Measurements from ENCODE around the gene HNRNPH2.

HNRNPH2 gene

DNA sequence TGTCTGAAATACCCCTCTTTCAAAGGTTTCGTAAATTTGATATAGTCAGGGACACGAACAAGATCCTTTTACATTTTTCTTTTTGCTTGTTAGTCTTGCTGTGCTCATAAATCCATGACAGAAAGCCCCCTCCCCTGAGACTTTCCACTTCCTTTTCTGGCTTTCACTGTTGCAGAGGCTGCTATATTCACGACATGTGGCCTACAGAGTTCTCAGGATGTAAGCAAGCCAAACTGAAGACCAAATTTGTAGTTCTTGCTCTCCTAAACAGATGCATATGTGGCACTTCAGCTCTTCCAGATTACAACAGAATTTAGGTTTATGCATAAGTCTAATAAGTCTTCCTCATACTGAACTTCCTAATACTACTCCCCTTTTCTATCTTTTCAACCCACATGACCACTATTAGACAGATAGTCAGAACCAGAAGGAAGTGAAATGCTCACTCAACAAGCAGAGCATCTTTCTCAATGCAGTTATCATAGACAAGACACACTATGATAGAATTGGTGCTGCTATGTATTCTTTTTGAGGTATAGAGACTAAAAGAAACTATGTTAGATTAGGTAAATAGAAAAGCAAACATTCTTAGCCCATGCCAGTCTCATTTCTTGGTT lies 37.0 kb upstream of the HNRNPH2 start:
- WGBS (ENCODE audit: extremely low coverage, insufficient coverage, insufficient read length): no CpG with 5 or more reads among the region's 3 CpGs
- Histone ChIP-seq H3K14ac (ENCODE audit: low read length) (no peak overlapping the region), H2BK12ac (ENCODE audit: low read length) (no peak overlapping the region), H2BK120ac (ENCODE audit: insufficient read depth, low read length, poor library complexity) (no peak overlapping the region), H3K4ac (ENCODE audit: low read depth, low read length) (no peak overlapping the region), H3K4me1 (ENCODE audit: control insufficient read depth in 1 of 2, insufficient read depth in 2 of 2, low read length in 2 of 2) (no peaks in the 10 kb centered on the region), H2AK5ac (ENCODE audit: low read length) (no peak overlapping the region), H3K9ac (ENCODE audit: low read length) (no peak overlapping the region), H3K4me3 (ENCODE audit: low read depth, low read length) (no peak overlapping the region), H3K79me2 (ENCODE audit: control insufficient read depth, insufficient read depth, low read length, poor library complexity) (no peaks in the 10 kb centered on the region), H4K12ac (ENCODE audit: low read depth, low read length) (no peak overlapping the region), H3K27ac (ENCODE audit: low read depth, low read length) (no peak overlapping the region), H3K18ac (ENCODE audit: low read length) (no peak overlapping the region), H3K9me3 (ENCODE audit: insufficient read depth, low read depth, low read length) (no peaks in the 10 kb centered on the region), H3K4me2 (ENCODE audit: low read length) (no peak overlapping the region), H2AFZ (ENCODE audit: insufficient read depth, low read length, poor library complexity) (no peak overlapping the region), H3K27me3 (ENCODE audit: insufficient read depth, low read length) (no peaks in the 10 kb centered on the region), H4K91ac (ENCODE audit: low read depth, low read length) (no peak overlapping the region), H4K8ac (ENCODE audit: low read depth, low read length) (no peak overlapping the region), H3K23ac (ENCODE audit: low read length) (no peak overlapping the region), H2BK5ac (ENCODE audit: low read depth, low read length, poor library complexity) (no peak overlapping the region), H3K36me3 (ENCODE audit: control insufficient read depth in 1 of 2, insufficient read depth in 2 of 2, low read length in 2 of 2) (no peaks in the 10 kb centered on the region), H3K79me1 (ENCODE audit: low read length) (no peaks in the 10 kb centered on the region)
- no peak for DNase-seq

DNA sequence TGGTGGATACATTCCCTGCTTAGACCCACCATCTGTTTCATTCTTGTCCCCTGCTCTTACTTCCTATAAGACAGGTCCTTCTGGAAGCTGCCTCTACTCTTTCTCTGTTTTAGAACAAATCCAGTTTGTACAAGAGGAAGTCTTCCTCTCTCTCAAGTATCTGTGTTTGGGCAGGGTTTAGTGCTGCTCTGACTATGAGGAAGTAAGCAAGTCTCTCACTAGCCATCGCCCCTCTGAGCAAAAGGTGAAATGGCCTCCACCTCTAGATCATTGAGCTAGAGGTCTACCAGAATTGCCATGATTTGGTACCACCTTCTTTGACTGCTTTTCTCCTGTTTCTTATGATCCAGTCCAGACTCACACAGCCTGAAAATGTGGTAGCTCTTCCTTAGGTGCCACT lies 30.5 kb upstream of the HNRNPH2 start:
- no CpG with 5 or more reads among the region's 1 CpG for WGBS (ENCODE audit: extremely low coverage, insufficient coverage, insufficient read length)

DNA sequence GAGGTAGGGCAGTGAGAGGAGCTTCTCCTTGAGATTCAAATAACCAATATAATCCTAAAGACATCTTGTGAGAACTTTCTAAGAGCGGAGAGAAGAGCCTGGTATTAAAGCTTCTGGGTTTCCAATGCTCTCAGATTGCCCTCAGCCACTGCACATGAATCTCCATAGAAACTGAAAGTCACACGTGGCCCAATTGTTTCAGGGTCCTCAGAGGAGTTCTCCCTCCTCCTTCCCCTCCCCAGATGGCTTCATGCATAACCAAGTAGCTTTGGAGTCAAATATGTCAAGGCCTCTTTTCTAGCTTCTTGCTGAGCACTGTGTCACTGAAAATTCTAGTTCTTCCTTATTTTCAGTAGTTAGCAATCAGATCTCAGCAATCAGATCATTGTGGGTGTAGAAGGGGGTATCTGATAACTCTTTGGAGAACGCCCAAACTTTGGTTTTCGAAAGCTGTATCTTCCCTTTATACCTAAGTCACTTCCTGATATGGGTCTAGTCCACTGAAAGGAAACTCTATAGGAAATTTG lies 24.3 kb upstream of the HNRNPH2 start:
- Histone ChIP-seq H4K8ac (ENCODE audit: low read depth, low read length) (no peak overlapping the region), H3K9ac (ENCODE audit: low read length) (no peak overlapping the region), H3K79me2 (ENCODE audit: control insufficient read depth, insufficient read depth, low read length, poor library complexity) (no peaks in the 10 kb centered on the region), H3K9me3 (ENCODE audit: insufficient read depth, low read depth, low read length) (no peaks in the 10 kb centered on the region), H3K4me3 (ENCODE audit: low read depth, low read length) (no peak overlapping the region), H3K23ac (ENCODE audit: low read length) (no peak overlapping the region), H3K18ac (ENCODE audit: low read length) (no peak overlapping the region), H3K79me1 (ENCODE audit: low read length) (no peaks in the 10 kb centered on the region), H3K14ac (ENCODE audit: low read length) (no peak overlapping the region), H2AK5ac (ENCODE audit: low read length) (no peak overlapping the region), H4K91ac (ENCODE audit: low read depth, low read length) (no peak overlapping the region), H3K36me3 (ENCODE audit: control insufficient read depth in 1 of 2, insufficient read depth in 2 of 2, low read length in 2 of 2) (no peaks in the 10 kb centered on the region), H3K27ac (ENCODE audit: low read depth, low read length) (no peak overlapping the region), H2BK5ac (ENCODE audit: low read depth, low read length, poor library complexity) (no peak overlapping the region), H3K27me3 (ENCODE audit: insufficient read depth, low read length) (no peaks in the 10 kb centered on the region), H2BK12ac (ENCODE audit: low read length) (no peak overlapping the region), H3K4me2 (ENCODE audit: low read length) (no peak overlapping the region), H2BK120ac (ENCODE audit: insufficient read depth, low read length, poor library complexity) (no peak overlapping the region), H3K4me1 (ENCODE audit: control insufficient read depth in 1 of 2, insufficient read depth in 2 of 2, low read length in 2 of 2) (peaks cover 0 to 6% of the 10 kb centered on the region in 2 experiments), H4K12ac (ENCODE audit: low read depth, low read length) (no peak overlapping the region), H2AFZ (ENCODE audit: insufficient read depth, low read length, poor library complexity) (no peak overlapping the region), H3K4ac (ENCODE audit: low read depth, low read length) (no peak overlapping the region)
- no CpG with 5 or more reads among the region's 4 CpGs for WGBS (ENCODE audit: extremely low coverage, insufficient coverage, insufficient read length)
- no peak for DNase-seq

More for the DNA sequence above, 30.5 kb upstream of the HNRNPH2 start:
- no peaks in the 10 kb centered on the region for H3K79me2 ChIP-seq (ENCODE audit: control insufficient read depth, insufficient read depth, low read length, poor library complexity)
- H4K12ac ChIP-seq (ENCODE audit: low read depth, low read length): no peak overlapping the region
- H2BK120ac ChIP-seq (ENCODE audit: insufficient read depth, low read length, poor library complexity): no peak overlapping the region
- no peak overlapping the region for H3K4me3 ChIP-seq (ENCODE audit: low read depth, low read length)
- no peak overlapping the region for H3K9ac ChIP-seq (ENCODE audit: low read length)
- no peak overlapping the region for H3K14ac ChIP-seq (ENCODE audit: low read length)
- no peak overlapping the region for H3K4me2 ChIP-seq (ENCODE audit: low read length)
- H3K27me3 ChIP-seq (ENCODE audit: insufficient read depth, low read length): no peaks in the 10 kb centered on the region
- no peak overlapping the region for H3K4ac ChIP-seq (ENCODE audit: low read depth, low read length)
- H3K79me1 ChIP-seq (ENCODE audit: low read length): no peaks in the 10 kb centered on the region
- no peak overlapping the region for H3K23ac ChIP-seq (ENCODE audit: low read length)
- H2AK5ac ChIP-seq (ENCODE audit: low read length): no peak overlapping the region
- no peak for DNase-seq
- no peak overlapping the region for H2AFZ ChIP-seq (ENCODE audit: insufficient read depth, low read length, poor library complexity)
- H3K9me3 ChIP-seq (ENCODE audit: insufficient read depth, low read depth, low read length): no peaks in the 10 kb centered on the region
- no peak overlapping the region for H2BK12ac ChIP-seq (ENCODE audit: low read length)
- no peaks in the 10 kb centered on the region for H3K36me3 ChIP-seq (ENCODE audit: control insufficient read depth in 1 of 2, insufficient read depth in 2 of 2, low read length in 2 of 2)
- no peak overlapping the region for H3K18ac ChIP-seq (ENCODE audit: low read length)
- H3K4me1 ChIP-seq (ENCODE audit: control insufficient read depth in 1 of 2, insufficient read depth in 2 of 2, low read length in 2 of 2): no peaks in the 10 kb centered on the region
- H4K91ac ChIP-seq (ENCODE audit: low read depth, low read length): no peak overlapping the region
- no peak overlapping the region for H2BK5ac ChIP-seq (ENCODE audit: low read depth, low read length, poor library complexity)
- no peak overlapping the region for H4K8ac ChIP-seq (ENCODE audit: low read depth, low read length)
- no peak overlapping the region for H3K27ac ChIP-seq (ENCODE audit: low read depth, low read length)

DNA sequence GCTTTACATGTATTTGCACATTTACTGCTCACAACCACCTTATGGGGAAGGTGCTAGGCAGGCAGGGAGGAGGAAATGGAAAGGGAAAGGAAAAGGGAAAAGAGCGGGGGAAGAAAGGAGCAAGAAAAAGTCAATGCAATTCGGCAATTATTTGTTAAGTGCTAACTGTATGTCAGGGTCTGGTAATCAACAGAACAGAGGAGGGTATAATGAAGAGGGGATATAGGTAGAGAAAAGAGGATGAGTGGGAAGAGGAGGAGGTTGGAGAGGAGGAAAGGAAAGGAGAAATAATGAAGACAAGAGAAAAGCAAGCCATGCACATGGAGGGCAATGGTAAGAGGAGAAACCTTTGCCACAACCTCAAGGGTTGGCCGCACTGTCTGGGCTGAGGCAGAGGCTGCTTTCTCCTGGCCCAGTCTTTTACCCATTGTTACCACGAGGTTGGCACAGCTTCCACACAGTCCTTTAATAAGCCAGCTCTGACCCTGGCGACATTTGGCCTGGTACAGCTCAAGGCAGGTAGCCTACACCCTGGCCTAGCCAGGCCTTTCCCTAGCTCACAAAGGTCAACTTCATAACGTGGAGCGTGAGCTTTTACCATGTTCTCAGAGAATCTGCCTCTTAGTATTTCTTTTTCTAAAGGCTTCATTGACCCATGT lies 22.9 kb upstream of the HNRNPH2 start:
- no peak for DNase-seq
- Histone ChIP-seq H4K91ac (ENCODE audit: low read depth, low read length) (no peak overlapping the region), H3K9ac (ENCODE audit: low read length) (no peak overlapping the region), H3K4me3 (ENCODE audit: low read depth, low read length) (no peak overlapping the region), H3K4me1 (ENCODE audit: control insufficient read depth in 1 of 2, insufficient read depth in 2 of 2, low read length in 2 of 2) (peaks cover 0 to 6% of the 10 kb centered on the region in 2 experiments), H4K8ac (ENCODE audit: low read depth, low read length) (no peak overlapping the region), H3K79me1 (ENCODE audit: low read length) (no peaks in the 10 kb centered on the region), H3K79me2 (ENCODE audit: control insufficient read depth, insufficient read depth, low read length, poor library complexity) (no peaks in the 10 kb centered on the region), H2AFZ (ENCODE audit: insufficient read depth, low read length, poor library complexity) (no peak overlapping the region), H3K4me2 (ENCODE audit: low read length) (no peak overlapping the region), H3K18ac (ENCODE audit: low read length) (no peak overlapping the region), H3K14ac (ENCODE audit: low read length) (no peak overlapping the region), H3K23ac (ENCODE audit: low read length) (no peak overlapping the region), H2AK5ac (ENCODE audit: low read length) (no peak overlapping the region), H3K4ac (ENCODE audit: low read depth, low read length) (no peak overlapping the region), H2BK5ac (ENCODE audit: low read depth, low read length, poor library complexity) (no peak overlapping the region), H2BK12ac (ENCODE audit: low read length) (no peak overlapping the region), H2BK120ac (ENCODE audit: insufficient read depth, low read length, poor library complexity) (no peak overlapping the region), H3K27me3 (ENCODE audit: insufficient read depth, low read length) (no peaks in the 10 kb centered on the region), H3K27ac (ENCODE audit: low read depth, low read length) (no peak overlapping the region), H4K12ac (ENCODE audit: low read depth, low read length) (no peak overlapping the region), H3K36me3 (ENCODE audit: control insufficient read depth in 1 of 2, insufficient read depth in 2 of 2, low read length in 2 of 2) (no peaks in the 10 kb centered on the region), H3K9me3 (ENCODE audit: insufficient read depth, low read depth, low read length) (no peaks in the 10 kb centered on the region)
- WGBS (ENCODE audit: extremely low coverage, insufficient coverage, insufficient read length): no CpG with 5 or more reads among the region's 7 CpGs
